WTC11 (cell line): ENCODE results near the gene RAB3GAP1. TPM values are rescaled to one million over a fixed set of nuclear protein-coding genes. Genes with fewer than 3 reads are reported as not detected.

Source experiments
- ATAC-seq: fragments of 200-7000 bp; cut with Tn5 transposase; 2 replicates; pipeline ENCODE4 v1.10.0; 2021; ENCODE audit warnings: mild to moderate bottlenecking, moderate library complexity
- CTCF ChIA-PET: fragments of 300-600 bp; sonication (Branson Sonifier 250); formaldehyde crosslinking; loops from one replicate; lab custom pipeline; 2021; ENCODE audit warnings: antibody characterized with exemption; lab: Charles Lee
- POLR2A ChIA-PET: fragments of 350-600 bp; sonication (Branson Sonifier 250); formaldehyde crosslinking; loops from one replicate; lab custom pipeline; 2021; ENCODE audit warnings: antibody characterized with exemption; lab: Charles Lee
- DNase-seq: peaks from one replicate; pipeline ENCODE4 v3.0.0; 2021; ENCODE audit warnings: low spot score
- H3K27ac Mint-ChIP-seq: 2 replicates; pipeline ENCODE4 v1.8.0; 2021; ENCODE audit warnings: mixed read lengths
- H3K27me3 Mint-ChIP-seq: 2 replicates; pipeline ENCODE4 v1.8.0; 2021; ENCODE audit warnings: low read depth, mild to moderate bottlenecking, moderate library complexity, mixed read lengths
- H3K36me3 Mint-ChIP-seq: 2 replicates; pipeline ENCODE4 v1.8.0; 2021; ENCODE audit warnings: mixed read lengths
- H3K4me1 Mint-ChIP-seq: 2 replicates; pipeline ENCODE4 v1.8.0; 2022; ENCODE audit warnings: mixed read lengths
- H3K4me3 Mint-ChIP-seq: 2 replicates; pipeline ENCODE4 v1.8.0; 2021; ENCODE audit warnings: mild to moderate bottlenecking, moderate library complexity, mixed read lengths
- H3K9me3 Mint-ChIP-seq: 2 replicates; pipeline ENCODE4 v1.8.0; 2021; ENCODE audit warnings: mixed read lengths
- EMX1 ChIP-seq: fragments of 250-450 bp; sonication (Bioruptor Pico); IDR thresholded peaks from 2 replicates; pipeline ENCODE4 v1.8.0; 2021; ENCODE audit warnings: mild to moderate bottlenecking
- ETV6 ChIP-seq: sonication (generic); formaldehyde crosslinking; IDR thresholded peaks from 2 replicates; pipeline ENCODE4 v1.8.1; 2022; ENCODE audit warnings: mild to moderate bottlenecking, missing genetic modification reagents
- FOXP1 ChIP-seq: sonication (generic); formaldehyde crosslinking; IDR thresholded peaks from 2 replicates; pipeline ENCODE4 v1.8.0; 2022; ENCODE audit warnings: missing genetic modification reagents, mild to moderate bottlenecking, moderate library complexity, borderline replicate concordance
- HMGA2 ChIP-seq: fragments of 250-450 bp; sonication (Bioruptor Pico); IDR thresholded peaks from 2 replicates; pipeline ENCODE4 v1.4.0; 2021; ENCODE audit warnings: mild to moderate bottlenecking, moderate library complexity
- NR1H2 ChIP-seq: sonication (generic); formaldehyde crosslinking; IDR thresholded peaks from 2 replicates; pipeline ENCODE4 v1.9.0; 2021; ENCODE audit warnings: mild to moderate bottlenecking, moderate library complexity, missing genetic modification reagents
- OVOL2 ChIP-seq: fragments of 250-450 bp; sonication (Bioruptor Pico); IDR thresholded peaks from 2 replicates; pipeline ENCODE4 v1.9.0; 2021; ENCODE audit warnings: mild to moderate bottlenecking, borderline replicate concordance
- TEAD1 ChIP-seq: sonication (generic); formaldehyde crosslinking; IDR thresholded peaks from 2 replicates; pipeline ENCODE4 v1.8.0; 2022; ENCODE audit warnings: mild to moderate bottlenecking, missing genetic modification reagents
- ZNF232 ChIP-seq: sonication (generic); formaldehyde crosslinking; IDR thresholded peaks from 2 replicates; pipeline ENCODE4 v1.8.0; 2022; ENCODE audit warnings: mild to moderate bottlenecking, missing genetic modification reagents
- ZNF396 ChIP-seq: fragments of 250-450 bp; sonication (Bioruptor Pico); IDR thresholded peaks from 2 replicates; pipeline ENCODE4 v1.8.0; 2021; ENCODE audit warnings: mild to moderate bottlenecking, moderate library complexity, borderline replicate concordance
- ZNF416 ChIP-seq: fragments of 250-450 bp; sonication (Bioruptor Pico); IDR thresholded peaks from 2 replicates; pipeline ENCODE4 v1.9.0; 2021; ENCODE audit warnings: mild to moderate bottlenecking, inconsistent platforms
- total RNA-seq: library from RNA; stranded (reverse); gene quantifications from 3 replicates; pipeline ENCODE4 v1.2.3, GENCODE V29; 2021
- TF ChIP-seq, protein P1 (sequence below): fragments of 250-450 bp; sonication (Bioruptor Pico); IDR thresholded peaks from 2 replicates; pipeline ENCODE4 v1.9.0; 2021; ENCODE audit warnings: moderate library complexity, mild to moderate bottlenecking, inconsistent platforms, borderline replicate concordance
- TF ChIP-seq, protein P2 (sequence below): sonication (generic); formaldehyde crosslinking; conservative IDR thresholded peaks from 2 replicates; pipeline ENCODE4 v1.8.1; 2023; ENCODE audit warnings: mild to moderate bottlenecking, low read depth, missing genetic modification reagents, moderate library complexity
- TF ChIP-seq, protein P3 (sequence below): sonication (generic); formaldehyde crosslinking; IDR thresholded peaks from 2 replicates; pipeline ENCODE4 v1.8.0; 2022; ENCODE audit warnings: mild to moderate bottlenecking, missing genetic modification reagents
- TF ChIP-seq, protein P4 (sequence below): fragments of 250-450 bp; sonication (Bioruptor Pico); conservative IDR thresholded peaks from 2 replicates; pipeline ENCODE4 v1.9.0; 2021; ENCODE audit warnings: mild to moderate bottlenecking
- TF ChIP-seq, protein P5 (sequence below): sonication (generic); formaldehyde crosslinking; IDR thresholded peaks from 2 replicates; pipeline ENCODE4 v1.8.1; 2022; ENCODE audit warnings: mild to moderate bottlenecking, moderate library complexity, missing genetic modification reagents
- TF ChIP-seq, protein P6 (sequence below): fragments of 250-450 bp; sonication (Bioruptor Pico); IDR thresholded peaks from 2 replicates; pipeline ENCODE4 v1.9.0; 2021; ENCODE audit warnings: mild to moderate bottlenecking
- TF ChIP-seq, protein P7 (sequence below): fragments of 250-450 bp; sonication (Bioruptor Pico); IDR thresholded peaks from 2 replicates; pipeline ENCODE4 v2.1.2; 2022; ENCODE audit warnings: mild to moderate bottlenecking, moderate library complexity
- TF ChIP-seq, protein P8 (sequence below): sonication (generic); formaldehyde crosslinking; conservative IDR thresholded peaks from 2 replicates; pipeline ENCODE4 v1.8.1; 2022; ENCODE audit warnings: mild to moderate bottlenecking, missing genetic modification reagents
- TF ChIP-seq, protein P9 (sequence below): sonication (generic); formaldehyde crosslinking; IDR thresholded peaks from 2 replicates; pipeline ENCODE4 v1.8.0; 2022; ENCODE audit warnings: mild to moderate bottlenecking, missing genetic modification reagents

Gene RAB3GAP1
- total RNA-seq, 1 experiment from 2014 or later, result 27.6 TPM

DNA sequence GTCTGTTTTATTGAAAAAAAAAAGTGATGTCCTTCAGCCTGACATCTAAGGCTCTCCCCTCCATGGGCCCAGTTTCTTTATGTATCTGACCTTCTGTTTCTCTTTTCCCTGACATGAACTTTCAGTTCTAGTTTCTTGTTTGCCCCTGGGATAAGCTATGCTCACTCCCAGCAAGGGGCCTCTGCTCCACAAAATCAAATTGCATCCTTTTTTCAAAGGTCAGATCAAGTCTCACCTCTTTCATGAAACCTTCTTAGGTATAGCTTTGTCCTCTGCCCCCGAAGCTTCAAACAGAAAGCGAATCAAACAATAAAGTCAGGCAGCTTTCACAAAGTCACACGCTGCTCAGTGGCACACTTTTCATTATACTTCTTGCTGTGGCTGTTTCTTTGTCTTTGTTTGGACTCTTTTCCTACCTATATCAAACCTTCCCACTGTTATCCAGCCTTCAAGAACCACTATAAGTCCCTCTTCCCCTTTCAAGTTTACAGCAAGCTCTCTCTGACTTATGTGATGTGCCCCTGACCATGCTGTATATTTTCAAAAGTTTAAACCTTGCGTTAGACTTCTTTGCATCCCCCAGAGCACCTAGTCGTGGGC lies 28.1 kb upstream of the RAB3GAP1 start:
- Mint-ChIP-seq H3K36me3 (no peaks in the 10 kb centered on the region), H3K9me3 (no peaks in the 10 kb centered on the region), H3K4me3 (no peak overlapping the region), H3K27ac (no peak overlapping the region), H3K27me3 (no peaks in the 10 kb centered on the region), H3K4me1 (no peaks in the 10 kb centered on the region)
- ChIA-PET CTCF (no interaction called here), POLR2A (no interaction called here)
- no peak for TF ChIP-seq EMX1 (CRISPR knock-in tag)
- TF ChIP-seq, protein P1, sequence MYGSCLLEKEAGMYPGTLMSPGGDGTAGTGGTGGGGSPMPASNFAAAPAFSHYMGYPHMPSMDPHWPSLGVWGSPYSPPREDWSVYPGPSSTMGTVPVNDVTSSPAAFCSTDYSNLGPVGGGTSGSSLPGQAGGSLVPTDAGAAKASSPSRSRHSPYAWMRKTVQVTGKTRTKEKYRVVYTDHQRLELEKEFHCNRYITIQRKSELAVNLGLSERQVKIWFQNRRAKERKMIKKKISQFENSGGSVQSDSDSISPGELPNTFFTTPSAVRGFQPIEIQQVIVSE, result no peak
- TF ChIP-seq, protein P2, sequence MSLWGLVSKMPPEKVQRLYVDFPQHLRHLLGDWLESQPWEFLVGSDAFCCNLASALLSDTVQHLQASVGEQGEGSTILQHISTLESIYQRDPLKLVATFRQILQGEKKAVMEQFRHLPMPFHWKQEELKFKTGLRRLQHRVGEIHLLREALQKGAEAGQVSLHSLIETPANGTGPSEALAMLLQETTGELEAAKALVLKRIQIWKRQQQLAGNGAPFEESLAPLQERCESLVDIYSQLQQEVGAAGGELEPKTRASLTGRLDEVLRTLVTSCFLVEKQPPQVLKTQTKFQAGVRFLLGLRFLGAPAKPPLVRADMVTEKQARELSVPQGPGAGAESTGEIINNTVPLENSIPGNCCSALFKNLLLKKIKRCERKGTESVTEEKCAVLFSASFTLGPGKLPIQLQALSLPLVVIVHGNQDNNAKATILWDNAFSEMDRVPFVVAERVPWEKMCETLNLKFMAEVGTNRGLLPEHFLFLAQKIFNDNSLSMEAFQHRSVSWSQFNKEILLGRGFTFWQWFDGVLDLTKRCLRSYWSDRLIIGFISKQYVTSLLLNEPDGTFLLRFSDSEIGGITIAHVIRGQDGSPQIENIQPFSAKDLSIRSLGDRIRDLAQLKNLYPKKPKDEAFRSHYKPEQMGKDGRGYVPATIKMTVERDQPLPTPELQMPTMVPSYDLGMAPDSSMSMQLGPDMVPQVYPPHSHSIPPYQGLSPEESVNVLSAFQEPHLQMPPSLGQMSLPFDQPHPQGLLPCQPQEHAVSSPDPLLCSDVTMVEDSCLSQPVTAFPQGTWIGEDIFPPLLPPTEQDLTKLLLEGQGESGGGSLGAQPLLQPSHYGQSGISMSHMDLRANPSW, result no peak
- no peak for TF ChIP-seq ZNF232 (CRISPR knock-in tag)
- TF ChIP-seq ETV6 (CRISPR knock-in tag), result no peak
- TF ChIP-seq, protein P3, sequence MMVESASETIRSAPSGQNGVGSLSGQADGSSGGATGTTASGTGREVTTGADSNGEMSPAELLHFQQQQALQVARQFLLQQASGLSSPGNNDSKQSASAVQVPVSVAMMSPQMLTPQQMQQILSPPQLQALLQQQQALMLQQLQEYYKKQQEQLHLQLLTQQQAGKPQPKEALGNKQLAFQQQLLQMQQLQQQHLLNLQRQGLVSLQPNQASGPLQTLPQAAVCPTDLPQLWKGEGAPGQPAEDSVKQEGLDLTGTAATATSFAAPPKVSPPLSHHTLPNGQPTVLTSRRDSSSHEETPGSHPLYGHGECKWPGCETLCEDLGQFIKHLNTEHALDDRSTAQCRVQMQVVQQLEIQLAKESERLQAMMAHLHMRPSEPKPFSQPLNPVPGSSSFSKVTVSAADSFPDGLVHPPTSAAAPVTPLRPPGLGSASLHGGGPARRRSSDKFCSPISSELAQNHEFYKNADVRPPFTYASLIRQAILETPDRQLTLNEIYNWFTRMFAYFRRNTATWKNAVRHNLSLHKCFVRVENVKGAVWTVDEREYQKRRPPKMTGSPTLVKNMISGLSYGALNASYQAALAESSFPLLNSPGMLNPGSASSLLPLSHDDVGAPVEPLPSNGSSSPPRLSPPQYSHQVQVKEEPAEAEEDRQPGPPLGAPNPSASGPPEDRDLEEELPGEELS (CRISPR knock-in tag), result no peak
- no peak for TF ChIP-seq ZNF396 (CRISPR knock-in tag)
- TF ChIP-seq, protein P4, sequence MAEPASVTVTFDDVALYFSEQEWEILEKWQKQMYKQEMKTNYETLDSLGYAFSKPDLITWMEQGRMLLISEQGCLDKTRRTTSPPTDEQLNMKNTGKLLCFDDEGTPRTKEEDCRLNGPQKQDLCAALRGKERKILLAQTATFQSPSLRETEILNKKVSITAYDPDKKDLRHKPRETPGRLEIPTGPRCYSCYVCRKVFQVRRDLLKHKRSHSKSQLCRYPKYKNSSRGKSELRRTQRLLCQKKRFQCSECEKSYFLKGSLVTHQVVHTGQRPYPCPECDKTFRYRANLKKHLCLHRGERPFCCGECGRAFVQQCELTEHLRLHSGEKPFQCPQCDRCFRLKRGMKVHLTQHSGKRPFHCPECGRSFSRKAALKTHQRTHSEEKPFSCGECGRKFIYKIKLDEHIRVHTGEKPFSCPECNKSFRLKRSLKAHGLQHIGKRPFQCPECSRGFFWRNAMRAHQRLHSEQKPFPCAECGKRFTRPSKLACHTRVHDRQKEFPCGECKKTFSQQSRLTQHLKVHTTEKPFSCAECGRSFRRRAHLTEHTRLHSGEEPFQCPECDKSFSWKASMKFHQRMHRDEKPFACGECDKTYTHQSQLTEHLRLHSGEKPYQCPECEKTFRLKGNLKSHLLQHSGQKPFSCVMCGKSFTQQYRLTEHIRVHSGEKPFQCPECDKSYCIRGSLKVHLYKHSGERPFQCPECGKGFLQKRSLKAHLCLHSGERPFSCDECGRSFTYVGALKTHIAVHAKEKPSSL, result no peak
- TF ChIP-seq, protein P5, sequence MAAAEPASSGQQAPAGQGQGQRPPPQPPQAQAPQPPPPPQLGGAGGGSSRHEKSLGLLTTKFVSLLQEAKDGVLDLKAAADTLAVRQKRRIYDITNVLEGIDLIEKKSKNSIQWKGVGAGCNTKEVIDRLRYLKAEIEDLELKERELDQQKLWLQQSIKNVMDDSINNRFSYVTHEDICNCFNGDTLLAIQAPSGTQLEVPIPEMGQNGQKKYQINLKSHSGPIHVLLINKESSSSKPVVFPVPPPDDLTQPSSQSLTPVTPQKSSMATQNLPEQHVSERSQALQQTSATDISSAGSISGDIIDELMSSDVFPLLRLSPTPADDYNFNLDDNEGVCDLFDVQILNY (CRISPR knock-in tag), result no peak
- TF ChIP-seq NR1H2 (CRISPR knock-in tag), result no peak
- no peak for TF ChIP-seq OVOL2 (CRISPR knock-in tag)
- TF ChIP-seq FOXP1 (CRISPR knock-in tag), result no peak
- ATAC-seq (no peak), DNase-seq (no peak)

DNA sequence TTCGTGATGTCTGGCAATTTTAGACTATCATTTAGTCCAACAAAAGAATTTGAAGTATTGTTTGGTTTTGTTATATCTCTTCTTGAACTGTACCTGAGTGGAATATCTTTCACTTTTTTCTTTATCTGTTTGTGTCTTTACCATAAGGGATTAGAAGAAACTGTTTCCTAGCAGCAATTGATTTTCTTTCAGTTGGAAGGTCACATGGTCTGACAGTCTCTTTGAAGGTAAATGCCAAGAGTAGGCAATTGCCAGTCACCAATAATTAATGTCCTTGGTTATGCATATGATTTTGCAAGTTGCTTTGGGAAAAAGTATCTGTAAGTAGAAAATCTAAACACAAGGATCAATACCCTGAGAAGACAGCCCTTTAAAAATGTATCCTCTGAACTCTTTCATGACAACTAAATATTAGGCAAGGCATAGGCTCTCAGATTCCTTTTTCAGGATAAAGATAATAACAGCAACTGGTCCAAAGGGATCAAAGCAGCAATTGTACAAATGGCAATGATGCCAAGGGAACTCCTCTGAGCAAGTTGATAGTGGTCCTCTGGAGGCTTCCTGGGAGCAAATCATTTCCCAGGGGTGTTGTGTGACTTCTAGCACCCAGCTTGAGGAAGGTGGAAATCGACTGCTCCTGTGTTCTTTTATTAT lies 22.5 kb upstream of the RAB3GAP1 start:
- ChIA-PET CTCF (no interaction called here), POLR2A (no interaction called here)
- DNase-seq, result no peak
- H3K4me3 Mint-ChIP-seq, result no peak overlapping the region
- no peak for ATAC-seq
- H3K27ac Mint-ChIP-seq, result no peak overlapping the region
- H3K4me1 Mint-ChIP-seq, result no peaks in the 10 kb centered on the region
- peaks cover 11% of the 10 kb centered on the region for H3K9me3 Mint-ChIP-seq
- peaks cover 5% of the 10 kb centered on the region; the same call in 1 of the 2 replicates for H3K36me3 Mint-ChIP-seq
- H3K27me3 Mint-ChIP-seq, result no peaks in the 10 kb centered on the region; the same call in 1 of the 2 replicates
- TF ChIP-seq, protein P6, sequence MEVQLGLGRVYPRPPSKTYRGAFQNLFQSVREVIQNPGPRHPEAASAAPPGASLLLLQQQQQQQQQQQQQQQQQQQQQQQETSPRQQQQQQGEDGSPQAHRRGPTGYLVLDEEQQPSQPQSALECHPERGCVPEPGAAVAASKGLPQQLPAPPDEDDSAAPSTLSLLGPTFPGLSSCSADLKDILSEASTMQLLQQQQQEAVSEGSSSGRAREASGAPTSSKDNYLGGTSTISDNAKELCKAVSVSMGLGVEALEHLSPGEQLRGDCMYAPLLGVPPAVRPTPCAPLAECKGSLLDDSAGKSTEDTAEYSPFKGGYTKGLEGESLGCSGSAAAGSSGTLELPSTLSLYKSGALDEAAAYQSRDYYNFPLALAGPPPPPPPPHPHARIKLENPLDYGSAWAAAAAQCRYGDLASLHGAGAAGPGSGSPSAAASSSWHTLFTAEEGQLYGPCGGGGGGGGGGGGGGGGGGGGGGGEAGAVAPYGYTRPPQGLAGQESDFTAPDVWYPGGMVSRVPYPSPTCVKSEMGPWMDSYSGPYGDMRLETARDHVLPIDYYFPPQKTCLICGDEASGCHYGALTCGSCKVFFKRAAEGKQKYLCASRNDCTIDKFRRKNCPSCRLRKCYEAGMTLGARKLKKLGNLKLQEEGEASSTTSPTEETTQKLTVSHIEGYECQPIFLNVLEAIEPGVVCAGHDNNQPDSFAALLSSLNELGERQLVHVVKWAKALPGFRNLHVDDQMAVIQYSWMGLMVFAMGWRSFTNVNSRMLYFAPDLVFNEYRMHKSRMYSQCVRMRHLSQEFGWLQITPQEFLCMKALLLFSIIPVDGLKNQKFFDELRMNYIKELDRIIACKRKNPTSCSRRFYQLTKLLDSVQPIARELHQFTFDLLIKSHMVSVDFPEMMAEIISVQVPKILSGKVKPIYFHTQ (CRISPR knock-in tag), result no peak
- TF ChIP-seq, protein P5 (CRISPR knock-in tag), result no peak
- TF ChIP-seq, protein P7, sequence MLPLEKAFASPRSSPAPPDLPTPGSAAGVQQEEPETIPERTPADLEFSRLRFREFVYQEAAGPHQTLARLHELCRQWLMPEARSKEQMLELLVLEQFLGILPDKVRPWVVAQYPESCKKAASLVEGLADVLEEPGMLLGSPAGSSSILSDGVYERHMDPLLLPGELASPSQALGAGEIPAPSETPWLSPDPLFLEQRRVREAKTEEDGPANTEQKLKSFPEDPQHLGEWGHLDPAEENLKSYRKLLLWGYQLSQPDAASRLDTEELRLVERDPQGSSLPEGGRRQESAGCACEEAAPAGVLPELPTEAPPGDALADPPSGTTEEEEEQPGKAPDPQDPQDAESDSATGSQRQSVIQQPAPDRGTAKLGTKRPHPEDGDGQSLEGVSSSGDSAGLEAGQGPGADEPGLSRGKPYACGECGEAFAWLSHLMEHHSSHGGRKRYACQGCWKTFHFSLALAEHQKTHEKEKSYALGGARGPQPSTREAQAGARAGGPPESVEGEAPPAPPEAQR (CRISPR knock-in tag), result no peak
- no peak for TF ChIP-seq TEAD1
- no peak for TF ChIP-seq HMGA2 (CRISPR knock-in tag)
- TF ChIP-seq, protein P8, sequence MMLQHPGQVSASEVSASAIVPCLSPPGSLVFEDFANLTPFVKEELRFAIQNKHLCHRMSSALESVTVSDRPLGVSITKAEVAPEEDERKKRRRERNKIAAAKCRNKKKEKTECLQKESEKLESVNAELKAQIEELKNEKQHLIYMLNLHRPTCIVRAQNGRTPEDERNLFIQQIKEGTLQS (CRISPR knock-in tag), result no peak
- no peak for TF ChIP-seq ZNF416 (CRISPR knock-in tag)
- TF ChIP-seq, protein P9, sequence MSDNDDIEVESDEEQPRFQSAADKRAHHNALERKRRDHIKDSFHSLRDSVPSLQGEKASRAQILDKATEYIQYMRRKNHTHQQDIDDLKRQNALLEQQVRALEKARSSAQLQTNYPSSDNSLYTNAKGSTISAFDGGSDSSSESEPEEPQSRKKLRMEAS, result no peak
